K562 (cell line): ENCODE results near the gene BAIAP2L2.

Experiments used
- BHLHE40 ChIP-seq: IDR thresholded peaks from 2 replicates; pipeline ENCODE4 v1.6.1; 2011; ENCODE audit warnings: low read length, improper control_type of control experiment
- POLR2A ChIP-seq: fragments of 450-650 bp; conservative IDR thresholded peaks from 2 replicates; pipeline ENCODE4 v1.6.1; 2016
- ZBTB7A ChIP-seq: IDR thresholded peaks from 2 replicates; pipeline ENCODE4 v1.6.1; 2011; ENCODE audit warnings: low read depth, mild to moderate bottlenecking, low read length, moderate library complexity, borderline replicate concordance; ENCODE audit not compliant: control insufficient read depth

DNA sequence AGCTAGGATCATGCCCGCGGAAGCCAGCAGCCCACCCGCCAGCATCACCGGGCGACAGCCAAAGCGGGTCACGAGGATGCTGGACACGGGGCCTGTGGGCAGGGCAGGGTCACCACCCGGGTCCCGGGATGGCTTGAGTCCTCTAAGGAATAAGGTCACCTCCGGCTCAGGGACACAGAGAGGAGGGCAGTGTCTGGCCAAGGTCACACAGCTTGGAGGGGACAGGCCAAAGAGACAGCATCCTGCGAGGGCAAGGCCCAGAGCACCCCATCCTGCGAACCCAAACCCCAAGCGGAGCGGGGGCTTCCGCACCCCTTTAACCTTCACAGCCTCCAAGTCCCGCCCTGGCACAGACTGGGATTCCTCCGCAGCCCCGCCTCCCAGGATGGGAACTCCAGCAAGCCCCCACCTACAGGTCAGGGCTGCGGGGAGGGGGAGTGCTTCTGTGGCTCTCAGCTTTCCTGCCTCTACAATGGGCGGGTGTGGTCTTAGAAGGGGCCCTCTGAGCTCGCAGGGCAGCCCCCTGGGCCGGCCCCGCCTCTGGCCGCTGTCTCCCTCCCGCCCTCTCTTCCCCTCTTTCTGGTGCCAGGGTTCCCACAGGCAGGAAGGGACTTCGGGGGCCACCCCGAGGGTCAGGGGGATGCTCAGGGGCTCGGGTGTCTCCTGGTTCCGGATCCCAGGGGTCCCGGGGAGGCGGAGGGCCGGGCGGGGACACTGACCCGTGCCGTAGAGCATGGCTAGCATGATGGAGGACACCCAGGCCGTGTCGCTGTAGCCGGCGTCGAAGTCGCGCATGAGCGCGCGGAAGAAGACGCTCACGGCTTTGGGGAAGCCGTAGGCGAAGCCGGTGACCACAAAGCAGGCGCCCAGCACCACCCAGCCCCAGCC, 28.3 kb downstream of the BAIAP2L2 start:
- no peak for TF ChIP-seq BHLHE40
- TF ChIP-seq POLR2A, result no peak
- no peak for TF ChIP-seq ZBTB7A
